HG03521 (cell line): ENCODE measurements around the gene HOXD3.

Source experiments
- ATAC-seq: cut with Tn5 transposase; IDR thresholded peaks from one replicate; pipeline ENCODE4 v1.9.1; 2021; ENCODE audit warnings: mild to moderate bottlenecking, moderate library complexity; ENCODE audit not compliant: unreplicated experiment

HOXD3 gene

GRCh38 chr2:176148751-176149421 lies 8.2 kb upstream of the HOXD3 start:
- ATAC-seq: no peak

- no peak for ATAC-seq
These were observed 7.6 kb upstream of the HOXD3 start for GRCh38 chr2:176149481-176149938.

GRCh38 chr2:176149939-176150583 lies 7.0 kb upstream of the HOXD3 start:
- ATAC-seq: no peak

GRCh38 chr2:176150584-176151441 lies 6.3 kb upstream of the HOXD3 start:
- no peak for ATAC-seq

- no peak for ATAC-seq
These were observed 5.4 kb upstream of the HOXD3 start, which contains the start of gene HOXD4 for GRCh38 chr2:176151442-176152287. TSS of gene HOXD4 (plus strand) at chr2:176151550. CDS start at chr2:176151634, 84 bp downstream.

GRCh38 chr2:176152350-176153181 lies 4.5 kb upstream of the HOXD3 start:
- ATAC-seq: no peak

GRCh38 chr2:176154576-176155252 lies 2.4 kb upstream of the HOXD3 start:
- ATAC-seq: no peak

GRCh38 chr2:176155356-176156044 lies 1.6 kb upstream of the HOXD3 start:
- no peak for ATAC-seq

- ATAC-seq: no peak
These were observed 753 bp upstream of the HOXD3 start for GRCh38 chr2:176156301-176156806.

GRCh38 chr2:176157499-176158185 lies 535 bp downstream of the HOXD3 start:
- no peak for ATAC-seq

- no peak for ATAC-seq
These were observed 1.1 kb downstream of the HOXD3 start for GRCh38 chr2:176158186-176158591.

- no peak for ATAC-seq
These were observed 2.0 kb downstream of the HOXD3 start for GRCh38 chr2:176158855-176159662.

GRCh38 chr2:176159663-176160250 lies 2.6 kb downstream of the HOXD3 start:
- ATAC-seq: no peak

- ATAC-seq: no peak
These were observed 3.3 kb downstream of the HOXD3 start for GRCh38 chr2:176160251-176160985.

GRCh38 chr2:176160986-176161824 lies 4.1 kb downstream of the HOXD3 start:
- ATAC-seq: no peak
